HG03103 (cell line): Measurements from ENCODE around the gene CD300LB.
"Not testable (repeated sequence)": the region's sequence is repeated elsewhere in the genome, so short reads cannot be mapped to it uniquely, and the experiment has no call there.

Experiments used
- ATAC-seq: cut with Tn5 transposase; IDR thresholded peaks from one replicate; pipeline ENCODE4 v1.9.1; 2021; ENCODE audit warnings: low read depth; ENCODE audit not compliant: unreplicated experiment

The CD300LB gene

GRCh38 chr17:74527081-74527480 is 4.2 kb downstream of the CD300LB start:
- ATAC-seq: no peak

GRCh38 chr17:74526681-74527080 is 4.6 kb downstream of the CD300LB start:
- ATAC-seq: no peak

GRCh38 chr17:74525781-74526288 is 5.4 kb downstream of the CD300LB start:
- ATAC-seq: no peak

GRCh38 chr17:74525465-74525725 is 5.9 kb downstream of the CD300LB start:
- no peak for ATAC-seq

GRCh38 chr17:74524653-74525464 is 6.4 kb downstream of the CD300LB start:
- no peak for ATAC-seq

GRCh38 chr17:74523308-74523707 is 8.0 kb downstream of the CD300LB start:
- no peak for ATAC-seq

- no peak for ATAC-seq
Observed at GRCh38 chr17:74522381-74523105, 8.7 kb downstream of the CD300LB start.

- ATAC-seq: no peak
Observed at GRCh38 chr17:74521701-74522201, 9.5 kb downstream of the CD300LB start.

- no peak for ATAC-seq
Observed at GRCh38 chr17:74520790-74521480, 10.3 kb downstream of the CD300LB start.

- no peak for ATAC-seq
Observed at GRCh38 chr17:74520016-74520434, 11.2 kb downstream of the CD300LB start.

GRCh38 chr17:74518413-74518981 is 12.8 kb downstream of the CD300LB start:
- ATAC-seq: not testable (repeated sequence)

GRCh38 chr17:74516561-74517328 is 14.5 kb downstream of the CD300LB start:
- no peak for ATAC-seq

GRCh38 chr17:74515941-74516340 is 15.3 kb downstream of the CD300LB start:
- no peak for ATAC-seq

GRCh38 chr17:74514632-74515334 is 16.5 kb downstream of the CD300LB start:
- ATAC-seq: no peak

- ATAC-seq: no peak
Observed at GRCh38 chr17:74513987-74514631, 17.2 kb downstream of the CD300LB start.

- ATAC-seq: no peak
Observed at GRCh38 chr17:74512624-74513091, 18.6 kb downstream of the CD300LB start.

- no peak for ATAC-seq
Observed at GRCh38 chr17:74512036-74512435, 19.2 kb downstream of the CD300LB start.

- no peak for ATAC-seq
Observed at GRCh38 chr17:74508156-74508555, 23.1 kb downstream of the CD300LB start.

GRCh38 chr17:74503949-74504348 is 27.3 kb downstream of the CD300LB start:
- ATAC-seq: not testable (repeated sequence)
